Head of caudate nucleus (tissue), 42 donors: ENCODE measurements around the gene IMPDH2.
A peak's percentile ranks its signal among the peaks of the same experiment; 100 is the strongest.

Experiments
- DNase-seq, 42 donors: peaks; one replicate each; pipeline versions ENCODE4 v3.0.0 to v3.0.0-alpha.2; 2020 to 2021; ENCODE audit warnings: mixed read lengths in 7 of 42
- intact Hi-C: fragments of 100-400 bp; cut with DNase I; formaldehyde crosslinking; loops from one replicate; pipeline ENCODE4 v1.15.0; 2022

The IMPDH2 gene

GRCh38 chr3:49023775-49024174 is 5.4 kb downstream of the IMPDH2 start:
- intact Hi-C loops: loop anchor here (5.0 to 10.0 kb wide), 3 partner anchors 36 to 391 kb away; partner anchors contain the start of genes QRICH1, RHOA and TCTA
- no peak for DNase-seq

DNA sequence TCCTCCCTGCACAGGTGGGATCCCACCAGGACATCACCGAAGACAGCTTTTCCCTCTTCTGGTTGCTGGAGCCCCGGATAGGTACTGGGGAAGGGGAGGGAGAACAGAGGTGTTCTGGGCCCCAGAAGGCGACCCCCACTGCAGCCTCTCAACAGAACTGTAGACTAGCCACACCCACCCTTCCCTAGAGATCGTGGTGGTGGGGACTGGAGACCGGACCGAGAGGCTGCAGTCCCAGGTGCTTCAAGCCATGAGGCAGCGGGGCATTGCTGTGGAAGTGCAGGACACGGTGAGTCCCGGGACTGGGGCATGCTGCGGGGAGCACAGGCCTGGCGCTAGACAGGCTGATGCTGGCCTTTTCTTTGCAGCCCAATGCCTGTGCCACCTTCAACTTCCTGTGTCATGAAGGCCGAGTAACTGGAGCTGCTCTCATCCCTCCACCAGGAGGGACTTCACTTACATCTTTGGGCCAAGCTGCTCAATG is 6.5 kb downstream of the IMPDH2 start:
- DNase-seq: peak in 1 of 42 donors; percentile 31
- intact Hi-C loops: loop anchor here (5.0 to 10.0 kb wide), 3 partner anchors 35 to 392 kb away; partner anchors contain the start of genes QRICH1, RHOA and TCTA

DNA sequence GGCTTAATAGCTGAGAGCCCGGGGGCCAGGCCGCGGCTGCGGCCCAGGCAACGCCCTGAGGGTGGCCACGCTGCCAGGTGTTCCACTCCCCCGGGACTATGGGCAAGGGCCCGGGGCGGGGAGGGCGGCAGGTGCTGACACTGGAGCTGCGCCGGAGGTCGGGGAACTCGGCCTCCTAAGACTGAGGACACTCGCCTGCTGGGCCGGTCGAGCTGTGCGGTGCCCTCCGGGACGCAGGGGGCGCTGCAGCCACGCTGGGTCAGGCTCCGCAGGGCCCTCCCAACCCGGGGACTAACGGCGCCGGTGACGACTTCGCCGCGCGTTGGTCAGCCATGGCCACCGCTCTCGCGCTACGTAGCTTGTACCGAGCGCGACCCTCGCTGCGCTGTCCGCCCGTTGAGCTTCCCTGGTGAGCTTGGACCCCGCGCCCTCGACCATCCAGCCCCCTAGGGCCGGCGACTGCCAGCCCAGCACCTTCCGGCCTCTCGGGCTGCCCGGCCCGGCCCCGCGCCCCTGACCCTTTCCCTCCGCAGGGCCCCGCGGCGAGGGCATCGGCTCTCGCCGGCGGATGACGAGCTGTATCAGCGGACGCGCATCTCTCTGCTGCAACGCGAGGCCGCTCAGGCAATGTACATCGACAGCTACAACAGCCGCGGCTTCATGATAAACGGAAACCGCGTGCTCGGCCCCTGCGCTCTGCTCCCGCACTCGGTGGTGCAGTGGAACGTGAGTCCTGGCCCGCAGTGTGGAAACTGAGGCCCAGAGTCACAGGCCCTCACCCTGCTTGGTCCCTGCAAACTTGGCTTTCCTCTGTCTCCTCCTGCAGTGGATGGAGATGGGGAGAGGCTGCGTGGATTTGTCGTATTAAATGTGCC is 7.1 kb downstream of the IMPDH2 start, which contains the start of gene NDUFAF3:
TSS of gene NDUFAF3 (plus strand) at position 309 of the 875 bp plus-strand sequence. CDS start at position 333, 24 bp downstream.
- DNase-seq: peak; percentile 79 to 97 (median 94)

DNA sequence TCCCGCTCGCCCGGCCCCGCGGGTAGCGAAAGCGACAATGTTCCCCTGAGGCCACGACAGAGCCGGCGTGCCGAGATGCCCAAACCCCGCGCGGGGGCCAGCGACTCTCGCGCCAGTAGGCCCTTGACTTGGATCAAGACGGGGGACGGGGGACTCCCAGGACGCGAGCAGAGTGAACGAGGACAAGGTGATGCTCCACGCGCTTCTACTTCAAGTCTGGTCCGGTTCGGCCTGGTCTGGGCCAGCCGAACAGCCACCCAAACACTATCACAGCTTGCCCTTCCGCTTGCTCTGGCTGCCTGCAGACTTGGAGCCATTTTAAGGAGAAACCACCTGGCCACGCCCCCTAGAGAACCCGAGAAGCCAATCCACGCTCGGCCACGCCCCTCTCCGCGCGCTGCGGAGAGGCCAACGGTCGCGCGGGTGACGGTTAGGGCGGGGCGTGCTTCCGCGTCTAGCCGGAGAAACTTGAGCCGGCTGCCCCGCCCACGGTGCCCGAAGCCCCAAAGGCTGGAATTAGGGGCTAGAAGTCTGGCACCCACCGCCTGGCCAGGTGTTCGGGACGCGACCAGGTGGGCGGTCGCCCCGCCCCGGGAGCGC is 7.9 kb downstream of the IMPDH2 start:
- DNase-seq: peak; percentile 95 to 99 (median 98)
- intact Hi-C loops: loop anchor here (5.0 to 10.0 kb wide), 3 partner anchors 34 to 393 kb away; partner anchors contain the start of genes QRICH1, RHOA and TCTA

More for the DNA sequence above, 7.1 kb downstream of the IMPDH2 start, which contains the start of gene NDUFAF3:
- intact Hi-C loops: loop anchor here (5.0 to 10.0 kb wide), 3 partner anchors 35 to 393 kb away; partner anchors contain the start of genes QRICH1, RHOA and TCTA

DNA sequence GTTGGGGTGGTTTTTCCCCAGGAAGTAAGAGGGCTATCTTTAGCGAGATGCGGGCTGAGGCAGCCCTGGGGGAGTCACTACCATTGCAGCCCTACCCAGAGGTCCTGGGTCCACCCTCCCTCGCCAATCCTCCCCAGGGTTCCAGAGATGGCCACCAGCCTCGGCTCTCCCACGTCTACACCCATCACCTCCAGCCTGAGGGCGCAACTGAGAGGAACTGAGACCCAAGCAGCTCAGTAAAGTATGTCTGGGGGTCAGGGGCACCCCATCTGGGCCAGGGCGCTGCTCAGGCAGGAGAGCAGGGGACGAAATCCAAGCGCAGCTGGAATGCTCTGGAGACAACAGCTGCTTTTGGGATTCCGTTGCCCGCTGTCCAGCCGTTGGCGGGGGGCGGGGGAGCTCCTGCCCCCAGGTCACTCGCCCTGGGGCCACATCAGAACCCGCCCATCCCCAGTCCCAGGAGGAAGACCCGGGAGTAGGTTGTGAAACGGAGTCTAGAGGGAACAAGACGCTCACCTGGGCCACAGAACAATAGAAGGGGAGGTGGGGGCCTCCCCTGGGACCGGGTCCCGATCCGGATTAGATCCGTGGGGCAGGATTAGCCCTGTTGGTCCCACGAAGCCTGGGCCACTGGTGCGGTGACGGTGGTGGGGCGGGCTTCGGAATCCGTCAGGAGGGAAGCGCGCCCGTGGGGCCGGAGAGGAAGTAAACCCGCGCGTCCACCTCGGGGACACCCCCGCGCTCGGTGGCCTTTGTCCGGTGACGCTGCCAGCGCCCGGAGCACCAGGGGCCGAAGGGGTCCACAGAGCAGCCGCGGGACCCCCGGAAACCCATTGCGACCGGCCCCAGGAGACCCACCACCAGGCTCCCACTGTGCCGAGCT is 8.6 kb downstream of the IMPDH2 start:
- intact Hi-C loops: loop anchor here (5.0 to 10.0 kb wide), 3 partner anchors 33 to 394 kb away; partner anchors contain the start of genes QRICH1, RHOA and TCTA
- peak in 13 of 42 donors; percentile 25 to 62 (median 42) for DNase-seq

DNA sequence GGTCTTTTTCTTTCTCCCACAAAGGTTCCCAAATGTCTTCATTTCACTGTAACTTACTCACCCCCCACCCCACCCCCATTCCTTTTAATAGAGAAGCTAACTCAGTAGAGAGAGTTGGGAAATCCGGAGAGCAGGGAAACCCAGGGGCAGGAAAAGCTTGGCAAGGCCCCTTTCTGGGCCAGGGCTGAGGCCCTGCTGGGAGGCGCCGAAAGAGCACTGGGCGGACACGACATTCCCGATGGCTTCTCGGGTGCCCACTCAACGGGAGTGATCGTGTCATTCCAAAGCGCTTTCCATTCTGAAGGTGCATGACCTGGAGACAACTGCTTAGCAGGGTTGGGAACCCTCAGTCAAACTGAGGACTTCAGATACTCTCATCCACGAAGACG is 9.3 kb downstream of the IMPDH2 start:
- intact Hi-C loops: loop anchor here (5.0 to 10.0 kb wide), 3 partner anchors 33 to 395 kb away; partner anchors contain the start of genes QRICH1, RHOA and TCTA
- no peak for DNase-seq

DNA sequence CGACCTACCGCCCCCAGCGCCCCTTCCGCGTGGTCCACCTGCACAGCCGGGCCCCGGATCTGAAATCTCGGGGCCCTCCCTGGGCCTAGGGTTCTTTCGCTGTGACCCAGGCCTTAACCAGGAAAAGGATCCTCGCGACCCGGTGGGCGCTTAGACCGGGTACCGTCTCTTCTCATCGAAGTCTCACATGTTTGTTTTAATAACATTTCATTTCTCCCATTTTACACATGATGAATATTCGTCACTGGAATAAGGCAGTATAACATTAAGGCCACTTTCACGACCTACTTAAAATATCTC is 10.5 kb downstream of the IMPDH2 start:
- DNase-seq: peak in 1 of 42 donors; percentile 20
- intact Hi-C loops: no loop called here

- intact Hi-C loops: no loop called here
- DNase-seq: peak; percentile 49 to 88 (median 76)
These were observed 11.1 kb downstream of the IMPDH2 start, which contains the start of gene DALRD3 for GRCh38 chr3:49017971-49018706. DALRD3 (minus strand) TSS chr3:49018580; CDS start chr3:49018564, 16 bp downstream.

DNA sequence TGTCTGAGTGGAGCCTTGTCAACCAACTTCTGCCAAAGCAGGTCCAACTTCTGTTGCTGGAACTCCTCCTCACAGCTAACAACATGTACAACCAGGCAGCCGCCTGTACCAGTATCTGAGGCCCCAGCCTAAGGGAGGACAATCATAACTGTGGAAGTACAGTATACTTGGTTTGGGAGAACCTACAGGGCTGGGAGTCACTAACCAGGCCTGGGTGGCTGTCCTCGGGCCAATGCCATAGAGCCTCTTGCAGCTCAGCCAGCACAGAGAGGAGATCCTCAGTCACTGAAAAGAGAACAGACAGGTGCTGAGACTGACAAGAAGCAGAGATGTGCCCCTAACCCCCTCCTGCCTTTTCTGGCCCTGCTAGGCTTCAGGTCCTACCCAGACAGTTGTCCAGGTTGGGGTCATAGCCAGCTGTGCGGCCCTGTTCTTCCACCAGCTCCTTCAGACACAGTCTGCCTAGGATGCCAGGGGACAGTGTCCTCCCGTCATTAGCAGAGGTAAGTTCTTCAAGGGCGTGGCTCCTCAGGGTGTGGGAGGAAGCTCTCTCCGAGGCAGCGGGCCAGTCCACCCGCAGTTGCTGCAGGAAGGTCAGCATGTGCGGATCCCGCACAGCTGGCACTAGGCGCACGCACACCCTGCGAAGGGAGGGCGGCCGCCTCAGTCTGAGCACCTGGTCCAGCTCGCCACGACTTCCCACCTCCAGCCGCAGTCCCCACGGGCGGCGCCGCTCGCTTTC is 11.8 kb downstream of the IMPDH2 start:
- peak in 1 of 42 donors; percentile 15 for DNase-seq

GRCh38 chr3:49016414-49017228 is 12.6 kb downstream of the IMPDH2 start:
- no peak for DNase-seq
- intact Hi-C loops: no loop called here

More for the DNA sequence above, 11.8 kb downstream of the IMPDH2 start:
- intact Hi-C loops: no loop called here

DNA sequence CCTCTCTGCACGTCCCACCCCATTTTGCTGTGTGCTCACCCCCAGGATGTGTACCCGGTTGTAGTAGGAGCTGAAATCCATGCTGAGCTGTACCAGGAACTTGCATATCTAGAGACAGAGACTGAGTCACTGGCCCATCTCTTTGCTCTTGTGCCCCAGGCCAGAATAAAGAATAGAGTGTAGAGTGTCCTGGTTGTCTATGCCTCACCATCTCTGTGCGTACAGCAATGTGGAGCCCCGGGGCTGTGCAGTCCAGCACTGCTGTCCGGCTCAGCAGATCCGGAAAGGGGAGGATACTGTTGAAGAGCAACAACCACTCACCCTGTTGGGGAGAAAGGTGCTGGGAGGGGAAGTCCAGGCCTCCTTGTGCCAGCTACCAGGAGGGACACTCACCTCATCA is 13.4 kb downstream of the IMPDH2 start:
- intact Hi-C loops: no loop called here

DNA sequence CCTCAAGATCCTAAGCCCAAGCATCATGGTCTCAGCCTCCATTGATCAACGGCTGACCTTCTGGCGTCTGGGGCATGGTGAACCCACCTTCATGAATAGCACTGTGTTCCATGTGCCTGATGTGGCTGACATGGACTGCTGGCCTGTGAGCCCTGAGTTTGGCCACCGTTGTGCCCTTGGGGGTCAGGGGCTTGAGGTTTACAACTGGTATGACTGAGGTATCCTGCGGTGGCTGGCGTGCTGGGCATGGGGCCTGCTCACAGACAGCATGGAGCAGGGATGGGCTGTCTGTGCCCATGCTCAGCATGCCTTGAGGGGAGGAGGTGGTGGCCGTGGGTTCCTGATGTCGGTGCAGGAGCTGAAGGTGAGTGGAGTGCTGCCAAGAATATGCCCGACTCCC is 14.1 kb downstream of the IMPDH2 start:
- intact Hi-C loops: no loop called here
- no peak for DNase-seq

More for the DNA sequence above, 13.4 kb downstream of the IMPDH2 start:
- DNase-seq: peak in 1 of 42 donors; percentile 9

- peak in 1 of 42 donors; percentile 43 for DNase-seq
- intact Hi-C loops: no loop called here
These were observed 15.2 kb downstream of the IMPDH2 start for GRCh38 chr3:49013738-49014660.

DNA sequence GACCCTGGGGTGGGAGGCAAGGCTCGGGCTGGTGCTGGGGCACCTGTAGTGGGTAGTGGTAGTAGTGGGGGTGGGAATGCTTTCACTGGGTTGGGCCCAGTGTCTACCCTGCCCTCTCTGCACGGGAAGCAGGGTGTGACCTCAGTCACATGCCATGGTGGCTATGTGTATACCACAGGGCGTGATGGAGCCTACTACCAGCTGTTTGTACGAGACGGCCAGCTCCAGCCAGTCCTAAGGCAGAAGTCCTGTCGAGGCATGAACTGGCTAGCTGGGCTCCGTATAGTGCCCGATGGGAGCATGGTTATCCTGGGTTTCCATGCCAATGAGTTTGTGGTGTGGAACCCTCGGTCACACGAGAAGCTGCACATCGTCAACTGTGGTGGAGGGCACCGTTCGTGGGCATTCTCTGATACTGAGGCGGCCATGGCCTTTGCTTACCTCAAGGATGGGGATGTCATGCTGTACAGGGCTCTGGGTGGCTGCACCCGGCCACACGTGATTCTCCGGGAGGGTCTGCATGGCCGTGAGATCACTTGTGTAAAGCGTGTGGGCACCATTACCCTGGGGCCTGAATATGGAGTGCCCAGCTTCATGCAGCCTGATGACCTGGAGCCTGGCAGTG is 16.0 kb downstream of the IMPDH2 start:
- DNase-seq: no peak
- intact Hi-C loops: no loop called here
